OCI-LY1 (cell line): ENCODE results near the gene RNF144A.

Source experiments
- CTCF ChIP-seq: fragments of 200-600 bp; sonication (generic), shearing (Covaris generic); IDR thresholded peaks from 2 replicates; pipeline ENCODE4 v1.5.1; 2017; ENCODE audit warnings: mild to moderate bottlenecking, antibody characterized with exemption, low read length, moderate library complexity, mixed read lengths
- EZH2 ChIP-seq: fragments of 200-600 bp; sonication (generic), shearing (Covaris generic); IDR thresholded peaks from 2 replicates; pipeline ENCODE4 v1.8.0; 2017; ENCODE audit warnings: borderline replicate concordance, mixed run types, mild to moderate bottlenecking, antibody characterized with exemption, low read length, moderate library complexity, mixed read lengths

- TF ChIP-seq CTCF (no peak), EZH2 (no peak)
Measured at GRCh38 chr2:7017671-7018281, 100.6 kb downstream of the RNF144A start.
